ENCODE data around the gene TCL1B.
"Not testable (repeated sequence)": the region's sequence is repeated elsewhere in the genome, so short reads cannot be mapped to it uniquely, and the experiment has no call there.

TCL1B gene

GRCh38 chr14:95685978-95686922, at the start of gene TCL1B:
TSS of gene TCL1B (plus strand) at chr14:95686426. CDS start at chr14:95686468, 42 bp downstream.
- no peak for DNase-seq (ENCODE audit: extremely low read depth in 1 of 2, low read depth in 1 of 2)

GRCh38 chr14:95644981-95645380, 41.2 kb upstream of the TCL1B start:
- DNase-seq (ENCODE audit: extremely low read depth in 1 of 2, low read depth in 1 of 2), result no peak

GRCh38 chr14:95645389-95645996, 40.7 kb upstream of the TCL1B start:
- DNase-seq (ENCODE audit: extremely low read depth in 1 of 2, low read depth in 1 of 2), result no peak

- no peak for DNase-seq (ENCODE audit: extremely low read depth in 1 of 2, low read depth in 1 of 2)
Observed at GRCh38 chr14:95647926-95648325, 38.3 kb upstream of the TCL1B start.

GRCh38 chr14:95649230-95649629, 37.0 kb upstream of the TCL1B start:
- no peak for DNase-seq (ENCODE audit: extremely low read depth in 1 of 2, low read depth in 1 of 2)

- no peak for DNase-seq (ENCODE audit: extremely low read depth in 1 of 2, low read depth in 1 of 2)
Observed at GRCh38 chr14:95651028-95651427, 35.2 kb upstream of the TCL1B start.

GRCh38 chr14:95651821-95652583, 34.2 kb upstream of the TCL1B start:
- no peak for DNase-seq (ENCODE audit: extremely low read depth in 1 of 2, low read depth in 1 of 2)

GRCh38 chr14:95652690-95653089, 33.5 kb upstream of the TCL1B start:
- DNase-seq (ENCODE audit: extremely low read depth in 1 of 2, low read depth in 1 of 2), result no peak

- DNase-seq (ENCODE audit: extremely low read depth in 1 of 2, low read depth in 1 of 2), result no peak
Observed at GRCh38 chr14:95655461-95655860, 30.8 kb upstream of the TCL1B start.

GRCh38 chr14:95656634-95657033, 29.6 kb upstream of the TCL1B start:
- DNase-seq (ENCODE audit: extremely low read depth in 1 of 2, low read depth in 1 of 2), result no peak

- no peak for DNase-seq (ENCODE audit: extremely low read depth in 1 of 2, low read depth in 1 of 2)
Observed at GRCh38 chr14:95657454-95657853, 28.8 kb upstream of the TCL1B start.

GRCh38 chr14:95659293-95659989, 26.8 kb upstream of the TCL1B start:
- no peak for DNase-seq (ENCODE audit: extremely low read depth in 1 of 2, low read depth in 1 of 2)

GRCh38 chr14:95659990-95660385, 26.2 kb upstream of the TCL1B start:
- DNase-seq (ENCODE audit: extremely low read depth in 1 of 2, low read depth in 1 of 2), result no peak

- DNase-seq (ENCODE audit: extremely low read depth in 1 of 2, low read depth in 1 of 2), result no peak
Observed at GRCh38 chr14:95660651-95661515, 25.3 kb upstream of the TCL1B start.

- DNase-seq (ENCODE audit: extremely low read depth in 1 of 2, low read depth in 1 of 2), result no peak
Observed at GRCh38 chr14:95662376-95663186, 23.6 kb upstream of the TCL1B start.

- no peak for DNase-seq (ENCODE audit: extremely low read depth in 1 of 2, low read depth in 1 of 2)
Observed at GRCh38 chr14:95663226-95663797, 22.9 kb upstream of the TCL1B start.

- DNase-seq (ENCODE audit: extremely low read depth in 1 of 2, low read depth in 1 of 2), result no peak
Observed at GRCh38 chr14:95664066-95664465, 22.2 kb upstream of the TCL1B start.

- DNase-seq (ENCODE audit: extremely low read depth in 1 of 2, low read depth in 1 of 2), result no peak
Observed at GRCh38 chr14:95664546-95664945, 21.7 kb upstream of the TCL1B start.

GRCh38 chr14:95665530-95665929, 20.7 kb upstream of the TCL1B start:
- DNase-seq (ENCODE audit: extremely low read depth in 1 of 2, low read depth in 1 of 2), result not testable (repeated sequence)

Measured in activated CD8-positive, alpha-beta memory T cell treated with anti-CD3 and anti-CD28 coated beads for 1 hour (primary cell).